ENCODE data around the gene PSMA1. TPM values are rescaled to one million over a fixed set of nuclear protein-coding genes. Genes with fewer than 3 reads are reported as not detected.
A peak's percentile ranks its signal among the peaks of the same experiment; 100 is the strongest.
"Not testable (repeated sequence)": the region's sequence is repeated elsewhere in the genome, so short reads cannot be mapped to it uniquely, and the experiment has no call there.

Gene PSMA1
- total RNA-seq = 100 to 1,000 TPM in 3 of 4 donors, 10 to 100 TPM in 1; 72.0 to 127 (median 114) TPM

DNA sequence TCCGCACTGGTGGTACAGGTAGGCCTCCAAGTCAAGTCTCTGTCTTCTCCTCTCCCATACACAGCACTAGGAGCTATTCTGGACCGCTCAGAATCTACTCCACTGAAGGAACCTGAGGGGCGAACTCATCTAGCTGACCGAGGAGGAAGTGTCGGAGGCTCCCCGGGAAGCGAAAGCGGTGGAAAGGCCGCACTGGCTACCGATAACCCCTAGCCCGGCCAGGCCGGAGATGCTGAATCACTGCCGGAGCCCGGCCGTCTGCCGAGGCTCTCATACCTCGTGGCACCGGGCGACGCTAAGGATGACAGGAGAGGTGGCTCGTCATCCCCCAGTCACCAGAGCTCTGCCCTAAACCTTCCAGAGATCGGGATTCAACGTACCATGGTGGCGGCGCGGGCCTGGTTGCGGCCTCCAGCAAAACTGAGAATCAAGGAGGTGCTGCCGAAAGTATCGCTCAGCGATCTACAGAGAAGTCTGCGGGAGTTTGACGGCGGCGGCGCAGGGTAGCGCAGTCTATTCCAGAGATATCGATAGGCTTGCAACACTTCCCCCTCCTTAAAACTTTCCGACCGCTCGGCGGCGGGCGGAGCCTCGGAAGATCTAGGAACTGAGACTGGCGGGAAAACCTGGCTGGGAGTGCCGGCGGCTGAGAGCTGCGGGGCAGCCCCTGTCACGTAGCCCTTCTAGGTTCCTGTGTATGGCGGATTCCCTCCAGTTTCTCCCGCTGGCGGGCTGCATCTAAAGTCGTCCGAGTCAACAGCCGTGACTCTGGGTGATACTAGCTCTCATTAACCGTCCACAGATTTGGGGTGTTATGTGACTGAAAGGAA, at the start of gene PSMA1:
PSMA1 (minus strand) TSS at position 470 of the 830 bp plus-strand sequence; CDS start at position 383, 87 bp downstream.
- Histone ChIP-seq H3K27ac (peak within 1 kb of the TSS; percentile 89 to 93 (median 93)), H3K4me1 (peaks cover 4 to 27% (median 17%) of the 10 kb centered on the region in 3 donors), H3K9me3 (no peaks in the 10 kb centered on the region), H3K27me3 (no peaks in the 10 kb centered on the region), H3K36me3 (peaks cover 0 to 35% (median 11%) of the 10 kb centered on the region in 3 donors), H3K4me3 (peak within 1 kb of the TSS; percentile 61 to 90 (median 86))
- TF ChIP-seq, protein P1, sequence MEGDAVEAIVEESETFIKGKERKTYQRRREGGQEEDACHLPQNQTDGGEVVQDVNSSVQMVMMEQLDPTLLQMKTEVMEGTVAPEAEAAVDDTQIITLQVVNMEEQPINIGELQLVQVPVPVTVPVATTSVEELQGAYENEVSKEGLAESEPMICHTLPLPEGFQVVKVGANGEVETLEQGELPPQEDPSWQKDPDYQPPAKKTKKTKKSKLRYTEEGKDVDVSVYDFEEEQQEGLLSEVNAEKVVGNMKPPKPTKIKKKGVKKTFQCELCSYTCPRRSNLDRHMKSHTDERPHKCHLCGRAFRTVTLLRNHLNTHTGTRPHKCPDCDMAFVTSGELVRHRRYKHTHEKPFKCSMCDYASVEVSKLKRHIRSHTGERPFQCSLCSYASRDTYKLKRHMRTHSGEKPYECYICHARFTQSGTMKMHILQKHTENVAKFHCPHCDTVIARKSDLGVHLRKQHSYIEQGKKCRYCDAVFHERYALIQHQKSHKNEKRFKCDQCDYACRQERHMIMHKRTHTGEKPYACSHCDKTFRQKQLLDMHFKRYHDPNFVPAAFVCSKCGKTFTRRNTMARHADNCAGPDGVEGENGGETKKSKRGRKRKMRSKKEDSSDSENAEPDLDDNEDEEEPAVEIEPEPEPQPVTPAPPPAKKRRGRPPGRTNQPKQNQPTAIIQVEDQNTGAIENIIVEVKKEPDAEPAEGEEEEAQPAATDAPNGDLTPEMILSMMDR (IDR thresholded peaks at IDR 0.05) = peak; percentile 32 to 84 (median 71)
- TF ChIP-seq POLR2A (IDR thresholded peaks at IDR 0.05) = peak in 2 of 4 donors; percentile 40 to 76
- DNase-seq = peak; percentile 74
- intact Hi-C loops (cut with DNase I) = no loop called here
- 0 to 3% methylated on average over 11 to 16 of the region's 56 CpGs for WGBS, 2 donors

DNA sequence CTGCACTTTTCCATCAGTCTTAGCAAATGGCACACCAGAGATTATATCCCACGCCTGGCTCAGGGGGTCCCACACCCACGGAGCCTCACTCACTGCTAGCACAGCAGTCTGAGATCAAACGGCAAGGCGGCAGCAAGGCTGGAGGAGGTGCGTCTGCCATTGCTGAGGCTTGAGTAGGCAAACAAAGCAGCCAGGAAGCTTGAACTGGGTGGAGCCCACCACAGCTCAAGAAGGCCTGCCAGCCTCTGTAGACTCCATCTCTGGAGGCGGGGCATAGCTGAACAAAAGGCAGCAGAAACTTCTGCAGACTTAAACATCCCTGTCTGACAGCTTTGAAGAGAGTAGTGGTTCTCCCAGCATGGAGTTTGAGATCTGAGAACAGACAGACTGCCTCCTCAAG, 49.3 kb upstream of the PSMA1 start:
- H3K36me3 ChIP-seq; H3K4me3 ChIP-seq; H3K27ac ChIP-seq; H3K27me3 ChIP-seq; DNase-seq; H3K4me1 ChIP-seq; H3K9me3 ChIP-seq; intact Hi-C loops (cut with DNase I): not testable (repeated sequence)
- WGBS, 2 donors = 61% methylated on average over 6 of the region's 6 CpGs; no CpG with 5 or more reads in 1 of the 2 donors

DNA sequence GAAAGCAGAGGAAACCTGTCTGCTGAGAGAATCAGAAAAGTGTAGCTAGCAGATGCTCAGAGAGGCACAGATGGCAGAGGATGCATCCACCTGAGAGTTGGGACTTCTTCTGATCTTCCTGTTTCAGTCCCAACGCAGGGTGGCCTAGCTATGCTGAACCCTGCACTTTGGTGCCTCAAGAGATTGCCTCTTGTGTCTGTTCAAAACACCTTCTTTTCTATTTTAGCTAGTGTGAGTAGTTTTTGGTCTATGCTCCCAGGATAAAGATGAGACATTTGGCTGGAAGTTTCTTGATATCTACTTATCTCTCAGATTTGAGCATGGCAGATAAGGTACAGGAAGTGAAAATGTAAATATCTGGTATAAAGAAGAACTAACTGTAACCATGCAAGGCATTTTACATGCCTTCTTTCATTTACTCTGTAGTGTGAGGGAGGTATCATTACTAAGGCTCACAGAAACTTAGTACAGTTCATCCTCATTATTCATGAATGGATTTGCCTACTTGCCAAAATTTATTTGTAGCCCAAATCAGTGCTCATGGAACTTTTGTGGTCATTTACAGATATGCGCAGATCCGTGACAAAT, 47.0 kb upstream of the PSMA1 start:
- intact Hi-C loops (cut with DNase I) = no loop called here
- no peak for TF ChIP-seq POLR2A (IDR thresholded peaks at IDR 0.05)
- Histone ChIP-seq H3K27me3 (no peaks in the 10 kb centered on the region), H3K27ac (no peak overlapping the region), H3K36me3 (no peaks in the 10 kb centered on the region), H3K4me1 (no peaks in the 10 kb centered on the region), H3K4me3 (no peak overlapping the region), H3K9me3 (no peaks in the 10 kb centered on the region)
- DNase-seq = no peak
- 82 to 86% methylated on average over 3 of the region's 3 CpGs for WGBS, 2 donors

DNA sequence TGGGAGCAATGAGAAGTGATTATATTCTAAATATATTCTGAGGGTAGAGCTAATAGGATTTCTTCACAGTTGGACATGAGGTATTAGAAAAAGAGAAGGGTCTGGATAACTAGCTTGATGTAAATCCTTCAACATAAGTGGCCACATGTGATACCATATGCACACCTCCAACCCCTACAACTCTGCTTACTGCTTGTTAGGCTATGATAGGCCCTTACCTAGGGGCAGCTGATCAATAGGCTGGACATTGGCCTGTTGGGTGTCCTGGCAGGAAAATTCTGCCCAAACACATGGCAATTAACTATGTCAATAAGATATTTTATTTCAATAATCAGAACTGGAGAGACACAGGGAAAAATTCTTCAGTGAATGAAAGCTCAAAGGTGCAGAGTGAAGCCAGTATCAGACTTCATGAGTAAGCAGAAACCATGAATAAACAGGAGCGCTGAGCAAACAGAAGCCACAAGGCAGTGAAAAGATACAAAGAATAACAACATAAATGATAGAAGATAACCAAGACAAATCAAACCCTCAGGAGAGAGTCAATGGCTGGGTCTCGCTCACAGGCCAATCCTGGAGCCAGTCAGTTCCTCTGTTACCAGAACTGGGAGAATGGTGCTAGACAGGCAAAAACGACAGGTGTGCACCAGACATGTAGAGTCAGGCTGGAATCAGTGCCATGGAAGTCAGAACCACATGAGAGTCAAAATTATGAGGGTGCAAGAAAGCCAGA, 46.3 kb upstream of the PSMA1 start:
- Histone ChIP-seq H3K27ac (no peak overlapping the region), H3K4me1 (no peaks in the 10 kb centered on the region), H3K27me3 (no peaks in the 10 kb centered on the region), H3K4me3 (no peak overlapping the region), H3K9me3 (no peaks in the 10 kb centered on the region), H3K36me3 (no peaks in the 10 kb centered on the region)
- TF ChIP-seq, protein P1 (IDR thresholded peaks at IDR 0.05) = no peak
- TF ChIP-seq POLR2A (IDR thresholded peaks at IDR 0.05) = no peak
- intact Hi-C loops (cut with DNase I) = no loop called here
- no peak for DNase-seq
- 57 to 64% methylated on average over 3 of the region's 3 CpGs for WGBS, 2 donors

DNA sequence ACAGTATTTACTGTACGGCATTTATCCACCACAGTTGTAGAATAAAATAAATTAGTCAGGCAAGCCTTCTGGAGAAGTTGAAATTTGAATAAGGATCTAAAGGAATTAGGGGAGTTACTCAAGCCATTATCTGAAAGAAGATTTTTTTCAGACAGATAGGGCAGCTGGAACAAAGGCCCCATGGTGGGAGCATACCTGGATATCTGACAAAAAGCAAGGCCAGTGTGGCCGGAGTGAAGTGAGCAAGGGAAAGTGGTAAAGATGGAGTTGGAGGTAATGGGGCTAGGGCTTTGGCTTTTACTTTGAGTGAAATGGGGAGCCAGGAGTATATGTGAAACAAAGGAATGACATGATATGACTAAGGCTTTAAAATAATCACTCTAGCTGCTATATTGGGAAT, 45.7 kb upstream of the PSMA1 start:
- intact Hi-C loops (cut with DNase I) = no loop called here
- no peak overlapping the region for H3K4me3 ChIP-seq
- no peak for DNase-seq
- H3K4me1 ChIP-seq = no peaks in the 10 kb centered on the region
- 71 to 80% methylated on average over 2 of the region's 2 CpGs for WGBS, 2 donors
- H3K9me3 ChIP-seq = no peaks in the 10 kb centered on the region
- H3K27ac ChIP-seq = no peak overlapping the region
- TF ChIP-seq POLR2A (IDR thresholded peaks at IDR 0.05) = no peak
- TF ChIP-seq, protein P1 (IDR thresholded peaks at IDR 0.05) = no peak
- H3K27me3 ChIP-seq = no peaks in the 10 kb centered on the region
- H3K36me3 ChIP-seq = no peaks in the 10 kb centered on the region
